NCI-H2029 (cell line): ENCODE results near the gene SHOX.
"Not testable (repeated sequence)": the region's sequence is repeated elsewhere in the genome, so short reads cannot be mapped to it uniquely, and the experiment has no call there.

Source experiments
- DNase-seq: peaks from one replicate; lab custom pipeline; 2025; lab: John Stamatoyannopoulos, UW

The SHOX gene

DNA sequence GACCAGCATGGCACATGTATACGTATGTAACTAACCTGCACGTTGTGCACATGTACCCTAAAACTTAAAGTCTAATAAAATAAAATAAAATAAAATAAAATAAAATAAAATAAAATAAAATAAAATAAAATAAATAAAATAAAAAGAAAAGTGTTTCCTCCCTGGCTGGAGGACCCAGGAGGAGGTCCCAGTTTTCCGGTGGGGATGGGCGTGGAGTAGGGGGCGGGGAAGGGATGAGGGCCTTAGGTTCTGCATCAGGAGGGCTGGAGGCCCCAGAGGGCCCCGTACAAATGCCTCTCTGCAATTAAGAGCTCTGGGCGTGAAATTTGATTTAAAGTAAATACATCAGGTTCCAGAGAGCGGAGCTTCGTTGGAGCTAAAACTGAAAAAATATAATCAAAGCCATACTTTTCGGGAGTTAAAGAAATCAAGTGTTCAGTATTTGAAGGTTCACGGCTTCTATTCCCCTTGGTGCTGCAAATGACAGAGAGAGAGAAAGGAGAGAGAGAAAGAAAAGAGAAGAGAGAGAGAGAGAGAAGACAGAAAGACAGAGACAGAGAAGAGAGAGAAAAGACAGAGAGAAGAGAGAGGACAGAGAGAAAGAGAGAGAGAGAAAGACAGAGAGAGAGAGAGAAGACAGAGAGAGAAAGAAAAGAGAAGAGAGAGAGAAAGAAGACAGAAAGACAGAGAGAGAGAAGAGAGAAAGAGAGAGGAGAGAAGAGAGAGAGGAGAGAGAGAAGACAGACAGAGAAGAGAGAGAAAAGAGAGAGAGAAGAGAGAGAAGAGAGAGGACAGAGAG lies 8.7 kb upstream of the SHOX start:
- DNase-seq, result no peak

- DNase-seq, result not testable (repeated sequence)
These were observed 7.8 kb upstream of the SHOX start for GRCh38 chrX:622802-623201.

DNA sequence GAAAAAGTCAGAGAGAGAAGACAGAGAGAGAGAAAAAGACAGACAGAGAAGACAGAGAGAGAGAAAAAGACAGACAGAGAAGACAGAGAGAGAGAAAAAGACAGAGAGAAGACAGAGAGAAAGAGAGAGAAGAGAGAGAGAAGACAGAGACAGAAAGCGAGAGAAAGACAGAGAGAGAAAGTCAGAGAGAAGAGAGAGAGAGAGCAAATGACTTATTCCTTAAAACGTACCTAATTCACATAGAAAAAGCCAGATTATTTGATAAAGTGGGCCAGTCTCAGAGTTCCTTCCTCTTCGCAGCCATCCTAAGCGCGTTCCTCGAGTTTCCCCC lies 7.4 kb upstream of the SHOX start:
- no peak for DNase-seq

GRCh38 chrX:623599-624315 lies 6.8 kb upstream of the SHOX start:
- no peak for DNase-seq

- no peak for DNase-seq
These were observed 5.4 kb upstream of the SHOX start for GRCh38 chrX:625137-625691.

DNA sequence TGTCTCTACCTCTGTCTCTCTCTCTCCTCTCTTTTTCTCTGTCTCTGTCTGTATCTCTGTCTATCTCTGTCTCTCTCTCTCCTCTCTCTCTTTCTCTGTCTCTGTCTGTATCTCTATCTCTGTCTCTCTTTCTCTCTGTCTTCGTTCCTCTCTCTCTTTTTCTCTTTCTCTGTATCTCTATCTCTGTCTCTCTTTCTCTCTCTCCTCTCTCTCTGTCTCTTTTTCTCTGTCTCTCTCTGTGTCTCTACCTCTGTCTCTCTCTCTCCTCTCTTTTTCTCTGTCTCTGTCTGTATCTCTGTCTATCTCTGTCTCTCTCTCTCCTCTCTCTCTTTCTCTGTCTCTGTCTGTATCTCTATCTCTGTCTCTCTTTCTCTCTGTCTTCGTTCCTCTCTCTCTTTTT lies 4.5 kb upstream of the SHOX start:
- not testable (repeated sequence) for DNase-seq

DNA sequence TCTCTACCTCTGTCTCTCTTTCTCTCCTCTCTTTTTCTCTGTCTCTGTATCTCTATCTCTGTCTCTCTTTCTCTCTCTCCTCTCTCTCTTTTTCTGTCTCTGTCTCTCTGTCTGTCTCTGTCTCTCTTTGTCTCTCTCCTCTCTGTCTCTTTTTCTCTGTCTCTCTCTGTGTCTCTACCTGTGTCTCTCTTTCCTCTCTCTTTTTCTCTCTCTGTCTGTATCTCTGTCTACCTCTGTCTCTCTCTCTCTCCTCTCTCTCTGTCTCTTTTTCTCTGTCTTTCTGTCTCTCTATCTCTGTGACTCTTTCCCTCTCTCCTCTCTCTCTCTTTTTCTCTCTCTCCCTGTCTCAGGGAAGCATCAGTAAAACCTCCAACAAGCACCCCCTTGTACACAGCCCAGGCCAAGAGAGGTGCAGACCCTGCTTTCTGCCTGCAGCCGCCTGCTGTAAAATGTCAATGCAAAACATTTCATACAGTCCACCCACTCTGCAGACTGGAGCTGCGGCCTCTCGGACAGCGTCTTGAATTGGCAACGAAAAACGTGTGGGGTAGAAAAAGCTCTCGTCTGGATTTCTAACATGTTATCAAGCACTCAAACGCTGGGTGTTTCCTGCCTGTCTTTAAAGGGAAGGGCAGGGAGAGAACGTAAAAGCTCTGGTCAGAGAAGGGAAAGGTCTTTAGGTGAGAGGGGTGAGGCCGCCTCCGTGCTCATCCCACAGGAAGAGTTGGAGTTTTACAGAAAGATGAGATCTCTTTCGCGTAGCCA lies 3.7 kb upstream of the SHOX start:
- DNase-seq, result no peak

DNA sequence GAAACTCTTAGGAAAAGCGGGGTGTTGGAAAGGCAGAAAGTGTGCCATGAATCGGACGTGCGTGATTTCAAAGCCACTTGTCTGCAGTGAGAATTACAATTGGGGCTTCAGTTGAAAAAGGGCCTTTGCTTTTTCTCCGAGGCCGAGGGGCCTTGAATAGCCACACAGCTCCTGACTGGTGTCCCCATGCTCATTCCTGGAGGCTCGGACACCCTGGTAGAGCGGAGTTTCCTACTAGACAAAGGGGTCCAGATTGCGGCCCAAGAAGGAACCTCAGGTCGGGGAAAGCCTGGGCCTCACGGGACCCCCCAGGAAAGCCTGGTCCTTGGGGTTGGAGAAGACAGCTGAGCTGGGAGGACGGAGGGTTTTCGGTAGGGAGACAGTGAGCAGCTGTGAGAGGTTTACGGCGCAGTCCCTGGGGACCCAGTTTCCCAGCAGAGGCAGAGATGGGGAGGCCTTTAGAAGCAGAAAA lies 3.0 kb upstream of the SHOX start:
- DNase-seq, result no peak

DNA sequence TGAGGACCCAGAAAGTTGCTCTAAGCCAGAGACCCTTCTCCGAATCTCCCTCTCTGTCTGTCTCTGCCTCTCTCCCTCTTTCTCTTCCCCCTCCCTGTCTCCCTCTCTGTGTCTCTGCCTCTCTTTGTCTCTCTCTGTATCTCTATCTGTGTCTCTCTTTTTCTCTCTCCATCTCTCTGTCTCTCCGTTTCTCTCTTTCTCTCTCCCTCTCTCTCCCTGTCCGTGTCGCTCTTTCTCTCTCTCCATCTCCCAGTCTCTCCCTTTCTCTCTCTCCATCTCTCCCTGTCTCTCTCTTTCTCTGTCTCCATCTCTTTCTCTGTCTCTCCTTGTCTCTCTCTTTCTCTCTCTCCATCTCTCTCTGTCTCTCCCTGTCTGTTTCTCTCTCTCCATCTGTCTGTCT lies 2.6 kb upstream of the SHOX start:
- no peak for DNase-seq

DNA sequence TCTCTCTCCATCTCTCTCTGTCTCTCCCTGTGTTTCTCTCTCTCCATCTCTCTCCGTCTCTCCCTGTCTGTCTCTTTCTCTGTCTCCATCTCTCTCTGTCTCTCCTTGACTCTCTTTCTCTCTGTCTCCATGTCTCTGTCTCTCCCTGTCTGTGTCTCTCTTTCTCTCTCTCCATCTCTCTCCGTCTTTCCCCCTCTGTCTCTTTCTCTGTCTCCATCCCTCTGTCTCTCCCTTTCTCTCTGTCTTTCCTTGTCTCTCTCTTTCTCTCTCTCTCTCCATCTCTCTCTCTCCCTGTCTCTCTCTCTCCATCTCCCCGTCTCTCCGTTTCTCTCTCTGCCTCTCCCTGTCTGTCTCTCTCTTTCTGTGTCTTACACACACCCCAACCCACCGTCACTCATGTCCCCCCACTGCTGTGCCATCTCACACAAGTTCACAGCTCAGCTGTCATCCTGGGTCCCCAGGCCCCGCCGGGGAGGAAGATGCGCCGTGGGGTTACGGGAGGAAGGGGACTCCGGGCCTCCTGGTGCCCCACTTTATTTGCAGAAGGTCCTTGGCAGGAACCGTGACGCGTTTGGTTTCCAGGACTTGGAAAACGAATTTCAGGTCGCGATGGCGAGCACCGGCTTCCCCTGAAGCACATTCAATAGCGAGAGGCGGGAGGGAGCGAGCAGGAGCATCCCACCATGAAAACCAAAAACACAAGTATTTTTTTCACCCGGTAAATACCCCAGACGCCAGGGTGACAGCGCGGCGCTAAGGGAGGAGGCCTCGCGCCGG lies 1.2 kb upstream of the SHOX start:
- DNase-seq, result no peak

GRCh38 chrX:630007-630611 lies 482 bp upstream of the SHOX start:
- no peak for DNase-seq

- DNase-seq, result no peak
These were observed 1.3 kb downstream of the SHOX start for GRCh38 chrX:631802-632365.

DNA sequence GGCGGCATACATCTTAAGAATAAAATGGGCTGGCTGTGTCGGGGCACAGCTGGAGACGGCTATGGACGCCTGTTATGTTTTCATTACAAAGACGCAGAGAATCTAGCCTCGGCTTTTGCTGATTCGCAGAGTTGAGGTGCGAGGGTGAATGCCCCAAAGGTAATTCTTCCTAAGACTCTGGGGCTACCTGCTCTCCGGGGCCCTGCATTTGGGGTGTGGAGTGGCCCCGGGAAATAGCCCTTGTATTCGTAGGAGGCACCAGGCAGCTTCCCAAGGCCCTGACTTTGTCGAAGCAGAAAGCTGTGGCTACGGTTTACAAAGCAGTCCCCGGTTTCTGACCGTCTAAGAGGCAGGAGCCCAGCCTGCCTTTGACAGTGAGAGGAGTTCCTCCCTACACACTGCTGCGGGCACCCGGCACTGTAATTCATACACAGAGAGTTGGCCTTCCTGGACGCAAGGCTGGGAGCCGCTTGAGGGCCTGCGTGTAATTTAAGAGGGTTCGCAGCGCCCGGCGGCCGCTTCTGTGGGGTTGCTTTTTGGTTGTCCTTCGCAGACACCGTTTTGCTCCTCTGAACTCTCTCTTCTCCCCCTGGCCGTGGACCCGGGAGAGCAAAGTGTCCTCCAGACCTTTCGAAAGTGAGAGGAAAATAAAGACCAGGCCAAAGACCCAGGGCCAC lies 1.9 kb downstream of the SHOX start:
- DNase-seq, result no peak

- no peak for DNase-seq
These were observed 2.7 kb downstream of the SHOX start for GRCh38 chrX:633043-633984.

DNA sequence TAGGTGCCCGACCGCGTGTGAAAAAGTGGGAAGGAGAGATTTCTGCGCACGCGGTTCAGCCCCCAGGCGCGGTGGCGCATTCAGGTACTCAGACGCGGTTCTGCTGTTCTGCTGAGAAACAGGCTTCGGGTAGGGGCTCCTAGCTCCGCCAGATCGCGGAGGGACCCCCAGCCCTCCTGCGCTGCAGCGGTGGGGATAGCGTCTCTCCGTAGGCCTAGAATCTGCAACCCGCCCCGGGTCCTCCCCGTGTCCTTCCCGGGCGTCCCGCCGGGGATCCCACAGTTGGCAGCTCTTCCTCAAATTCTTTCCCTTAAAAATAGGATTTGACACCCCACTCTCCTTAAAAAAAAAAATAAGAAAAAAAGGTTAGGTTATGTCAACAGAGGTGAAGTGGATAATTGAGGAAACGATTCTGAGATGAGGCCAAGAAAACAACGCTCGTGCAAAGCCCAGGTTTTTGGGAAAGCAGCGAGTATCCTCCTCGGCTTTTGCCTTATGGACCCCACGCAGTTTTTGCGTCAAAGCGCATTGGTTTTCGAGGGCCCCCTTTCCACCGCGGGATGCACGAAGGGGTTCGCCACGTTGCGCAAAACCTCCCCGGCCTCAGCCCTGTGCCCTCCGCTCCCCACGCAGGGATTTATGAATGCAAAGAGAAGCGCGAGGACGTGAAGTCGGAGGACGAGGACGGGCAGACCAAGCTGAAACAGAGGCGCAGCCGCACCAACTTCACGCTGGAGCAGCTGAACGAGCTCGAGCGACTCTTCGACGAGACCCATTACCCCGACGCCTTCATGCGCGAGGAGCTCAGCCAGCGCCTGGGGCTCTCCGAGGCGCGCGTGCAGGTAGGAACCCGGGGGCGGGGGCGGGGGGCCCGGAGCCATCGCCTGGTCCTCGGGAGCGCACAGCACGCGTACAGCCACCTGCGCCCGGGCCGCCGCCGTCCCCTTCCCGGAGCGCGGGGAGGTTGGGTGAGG lies 3.7 kb downstream of the SHOX start:
- DNase-seq, result no peak

DNA sequence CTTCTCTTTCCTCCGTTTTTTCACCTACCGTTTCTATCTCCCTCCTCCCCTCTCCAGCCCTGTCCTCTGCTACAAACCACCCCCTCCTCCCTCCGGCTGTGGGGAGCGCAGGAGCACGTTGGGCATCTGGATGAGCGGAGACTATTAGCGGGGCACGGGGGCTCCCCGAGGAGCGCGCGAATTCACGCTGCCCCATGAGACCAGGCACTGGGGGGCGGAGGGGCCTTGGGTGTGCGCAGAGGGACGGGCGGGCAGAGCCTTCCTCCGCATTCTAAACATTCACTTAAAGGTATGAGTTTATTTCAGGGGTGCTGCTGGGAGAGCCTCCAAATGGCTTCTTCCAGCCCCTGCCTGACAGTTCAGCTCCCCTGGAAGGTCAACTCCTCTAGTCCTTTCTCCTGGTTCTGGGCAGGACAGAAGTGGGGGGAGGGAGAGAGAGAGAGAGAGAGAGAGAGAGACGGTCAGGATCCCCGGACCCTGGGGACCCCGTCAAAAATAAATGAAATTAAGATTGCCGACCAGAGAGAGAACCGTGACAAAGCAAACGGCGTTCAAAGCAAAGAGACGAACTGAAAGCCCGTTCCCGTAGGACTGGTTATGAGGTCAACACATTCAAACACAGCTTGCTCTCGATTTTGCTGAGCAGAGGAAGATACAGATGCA lies 5.0 kb downstream of the SHOX start:
- DNase-seq, result no peak

- no peak for DNase-seq
These were observed 6.5 kb downstream of the SHOX start for GRCh38 chrX:636981-637659.
